Sigmoid colon (tissue), 7 donors: ENCODE measurements around the gene ALG8. TPM values are rescaled to one million over a fixed set of nuclear protein-coding genes. Genes with fewer than 3 reads are reported as not detected.

Experiments
- DNase-seq: peaks from one replicate; pipeline ENCODE4 v3.0.0-alpha.2; 2019
- H3K27ac ChIP-seq, 4 donors: fragments of 200-600 bp; sonication (generic); one replicate each; pipeline ENCODE4 v1.5.1; 2016 to 2019; ENCODE audit warnings: mild to moderate bottlenecking in 1 of 4
- H3K27me3 ChIP-seq, 3 donors: fragments of 200-600 bp; sonication (generic); one replicate each; pipeline ENCODE4 v1.5.1; 2019; ENCODE audit warnings: mild to moderate bottlenecking in 1 of 3
- H3K36me3 ChIP-seq, 4 donors: fragments of 200-600 bp; sonication (generic); one replicate each; pipeline ENCODE4 v1.5.1; 2016 to 2019
- H3K4me1 ChIP-seq, 4 donors: fragments of 200-600 bp; sonication (generic); one replicate each; pipeline ENCODE4 v1.5.1; 2017 to 2019
- H3K4me3 ChIP-seq, 4 donors: fragments of 200-600 bp; sonication (generic); one replicate each; pipeline ENCODE4 v1.5.1; 2017 to 2019; ENCODE audit warnings: mild to moderate bottlenecking in 2 of 4, moderate library complexity in 1 of 4
- H3K9me3 ChIP-seq, 4 donors: fragments of 200-600 bp in 3 of 4; sonication (generic) in 3 of 4; one replicate each; pipeline versions ENCODE4 v1.5.1 to v1.6.1; 2013 to 2019
- EP300 ChIP-seq, 4 donors: sonication (generic); formaldehyde crosslinking; IDR thresholded peaks; one replicate each; pipeline ENCODE4 v1.6.1; 2017; ENCODE audit warnings: antibody characterized with exemption in 4 of 4
- POLR2A ChIP-seq, 2 donors: fragments of 450-650 bp; IDR thresholded peaks; one replicate each; pipeline ENCODE4 v1.6.1; 2016; ENCODE audit warnings: antibody characterized with exemption in 2 of 2, mild to moderate bottlenecking in 2 of 2, moderate library complexity in 2 of 2
- POLR2AphosphoS5 ChIP-seq, 4 donors: sonication (generic); formaldehyde crosslinking; IDR thresholded peaks; one replicate each; pipeline ENCODE4 v1.6.1; 2017; ENCODE audit warnings: antibody characterized with exemption in 4 of 4
- WGBS, 2 donors: extraction: QIAGEN DNeasy Blood & Tissue Kit; methylation state at CpG; one replicate each; pipeline ENCODE4 v1.1.7; 2013; 5-methylcytosine and 5-hydroxymethylcytosine counted together
- intact Hi-C: fragments of 100-400 bp; cut with DNase I; formaldehyde crosslinking; loops from one replicate; pipeline ENCODE4 v1.15.1; 2023
- polyA plus RNA-seq, 3 donors: library from polyadenylated mRNA; stranded (reverse); fragments of 200-250 nt; gene quantifications; one replicate each; pipeline ENCODE4 v1.2.3, GENCODE V29; 2013
- total RNA-seq, 4 donors: library from RNA; depleted of rRNA; stranded (reverse); fragments of >200 nt; gene quantifications; one replicate each; pipeline ENCODE4 v1.1.0, GENCODE V29; 2016
- TF ChIP-seq, protein P1 (sequence below), 4 experiments: fragments of 450-650 bp in 3 of 4; fragments of 200-600 bp in 1 of 4; IDR thresholded peaks; one replicate each; pipeline ENCODE4 v1.5.1; 2016 to 2019; ENCODE audit warnings: antibody characterized with exemption in 4 of 4, mild to moderate bottlenecking in 3 of 4, moderate library complexity in 2 of 4
- donor health status: healthy with polysubstance abuse.
- donor health status: Bipolar disorder and iron deficiency.
- donor health status: healthy.

Gene ALG8
- total and polyA plus RNA-seq, 7 donors: 13.2 to 26.4 (median 22.4) TPM

DNA sequence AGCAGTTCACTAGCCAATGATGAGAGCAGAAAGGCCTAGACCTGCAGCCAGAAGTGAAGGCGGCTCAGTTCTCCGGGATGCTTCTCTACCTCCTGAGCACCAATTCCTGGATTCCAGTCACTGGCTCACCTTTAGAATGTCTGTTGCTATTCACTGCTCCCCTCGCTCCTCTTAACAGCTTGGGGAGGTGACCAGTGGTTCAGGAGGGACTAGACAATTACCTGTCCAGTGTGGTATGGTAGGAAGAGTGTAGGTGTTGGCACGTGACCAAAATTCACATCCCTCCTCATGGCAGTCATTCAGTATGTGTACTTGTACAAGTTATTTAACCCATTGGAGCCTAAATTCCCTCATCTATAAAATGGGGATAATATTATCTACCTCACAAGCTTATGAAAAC is 71.7 kb downstream of the ALG8 start:
- Histone ChIP-seq H3K9me3 (no peaks in the 10 kb centered on the region), H3K4me1 (peaks cover 0 to 11% (median 0%) of the 10 kb centered on the region in 4 donors), H3K36me3 (peaks cover 0 to 52% (median 7%) of the 10 kb centered on the region in 4 donors), H3K27me3 (no peaks in the 10 kb centered on the region), H3K4me3 (no peak overlapping the region), H3K27ac (no peak overlapping the region)
- intact Hi-C loops: no loop called here
- DNase-seq: no peak
- TF ChIP-seq, protein P1, sequence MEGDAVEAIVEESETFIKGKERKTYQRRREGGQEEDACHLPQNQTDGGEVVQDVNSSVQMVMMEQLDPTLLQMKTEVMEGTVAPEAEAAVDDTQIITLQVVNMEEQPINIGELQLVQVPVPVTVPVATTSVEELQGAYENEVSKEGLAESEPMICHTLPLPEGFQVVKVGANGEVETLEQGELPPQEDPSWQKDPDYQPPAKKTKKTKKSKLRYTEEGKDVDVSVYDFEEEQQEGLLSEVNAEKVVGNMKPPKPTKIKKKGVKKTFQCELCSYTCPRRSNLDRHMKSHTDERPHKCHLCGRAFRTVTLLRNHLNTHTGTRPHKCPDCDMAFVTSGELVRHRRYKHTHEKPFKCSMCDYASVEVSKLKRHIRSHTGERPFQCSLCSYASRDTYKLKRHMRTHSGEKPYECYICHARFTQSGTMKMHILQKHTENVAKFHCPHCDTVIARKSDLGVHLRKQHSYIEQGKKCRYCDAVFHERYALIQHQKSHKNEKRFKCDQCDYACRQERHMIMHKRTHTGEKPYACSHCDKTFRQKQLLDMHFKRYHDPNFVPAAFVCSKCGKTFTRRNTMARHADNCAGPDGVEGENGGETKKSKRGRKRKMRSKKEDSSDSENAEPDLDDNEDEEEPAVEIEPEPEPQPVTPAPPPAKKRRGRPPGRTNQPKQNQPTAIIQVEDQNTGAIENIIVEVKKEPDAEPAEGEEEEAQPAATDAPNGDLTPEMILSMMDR (IDR thresholded peaks at IDR 0.05): no peak
- no peak for TF ChIP-seq POLR2A (IDR thresholded peaks at IDR 0.05)
- WGBS, 2 donors: 94% methylated on average over 4 of the region's 4 CpGs

DNA sequence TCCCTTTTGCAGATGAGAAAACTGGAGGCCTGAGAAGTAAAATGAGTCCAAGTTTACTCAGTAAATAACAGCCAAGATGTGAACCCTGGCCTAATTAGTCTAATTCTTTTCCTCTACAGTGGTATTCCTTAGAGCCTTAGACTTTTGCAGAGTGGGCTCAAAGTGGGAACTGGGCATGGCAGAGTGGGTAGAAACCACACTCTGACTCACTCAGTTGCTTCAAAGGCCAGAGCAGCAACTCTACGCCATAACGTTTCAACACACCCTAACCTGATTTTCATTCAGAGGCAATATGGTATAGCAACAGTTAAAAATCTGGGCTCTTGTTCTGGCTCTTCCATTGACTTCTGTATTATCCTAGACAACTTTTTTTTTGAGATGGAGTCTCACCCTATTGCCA is 73.0 kb downstream of the ALG8 start:
- no peaks in the 10 kb centered on the region for H3K27me3 ChIP-seq
- H3K9me3 ChIP-seq: no peaks in the 10 kb centered on the region
- H3K4me3 ChIP-seq: no peak overlapping the region
- no peak for TF ChIP-seq EP300 (IDR thresholded peaks at IDR 0.05)
- no peak for TF ChIP-seq POLR2A (IDR thresholded peaks at IDR 0.05)
- TF ChIP-seq, protein P1 (IDR thresholded peaks at IDR 0.05): no peak
- TF ChIP-seq POLR2AphosphoS5 (IDR thresholded peaks at IDR 0.05): no peak
- H3K27ac ChIP-seq: no peak overlapping the region
- intact Hi-C loops: no loop called here
- H3K36me3 ChIP-seq: peaks cover 0 to 42% (median 5%) of the 10 kb centered on the region in 4 donors
- 82 to 83% methylated on average over 2 of the region's 2 CpGs for WGBS, 2 donors
- no peak for DNase-seq
- peaks cover 0 to 12% (median 0%) of the 10 kb centered on the region in 4 donors for H3K4me1 ChIP-seq

DNA sequence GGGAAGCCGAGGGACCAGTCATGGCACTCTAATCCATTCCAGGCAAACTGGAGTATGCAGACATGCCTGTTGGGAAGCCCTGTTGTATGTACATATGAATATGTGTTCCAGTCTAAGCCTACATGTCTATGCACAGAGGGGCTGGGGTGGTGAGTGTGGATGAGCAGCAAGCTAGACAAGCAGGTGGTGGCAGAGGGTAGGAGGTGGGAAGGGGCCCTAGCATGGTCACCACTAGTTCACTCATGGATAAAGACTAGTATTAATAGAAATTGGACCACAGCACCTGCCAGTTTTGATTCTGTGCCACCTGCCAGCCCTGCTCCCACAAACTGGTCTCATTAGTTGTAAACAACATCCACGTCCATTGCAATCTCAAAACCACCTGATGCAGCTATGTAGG is 74.2 kb downstream of the ALG8 start:
- DNase-seq: no peak
- TF ChIP-seq EP300 (IDR thresholded peaks at IDR 0.05) (no peak), POLR2A (IDR thresholded peaks at IDR 0.05) (no peak), POLR2AphosphoS5 (IDR thresholded peaks at IDR 0.05) (no peak)
- TF ChIP-seq, protein P1 (IDR thresholded peaks at IDR 0.05): no peak
- Histone ChIP-seq H3K27me3 (no peaks in the 10 kb centered on the region), H3K27ac (no peak overlapping the region), H3K4me1 (peaks cover 0 to 15% (median 5%) of the 10 kb centered on the region in 4 donors), H3K9me3 (no peaks in the 10 kb centered on the region), H3K36me3 (peaks cover 0 to 30% (median 3%) of the 10 kb centered on the region in 4 donors), H3K4me3 (no peak overlapping the region)
- 90 to 93% methylated on average over 2 of the region's 2 CpGs for WGBS, 2 donors
- intact Hi-C loops: no loop called here

DNA sequence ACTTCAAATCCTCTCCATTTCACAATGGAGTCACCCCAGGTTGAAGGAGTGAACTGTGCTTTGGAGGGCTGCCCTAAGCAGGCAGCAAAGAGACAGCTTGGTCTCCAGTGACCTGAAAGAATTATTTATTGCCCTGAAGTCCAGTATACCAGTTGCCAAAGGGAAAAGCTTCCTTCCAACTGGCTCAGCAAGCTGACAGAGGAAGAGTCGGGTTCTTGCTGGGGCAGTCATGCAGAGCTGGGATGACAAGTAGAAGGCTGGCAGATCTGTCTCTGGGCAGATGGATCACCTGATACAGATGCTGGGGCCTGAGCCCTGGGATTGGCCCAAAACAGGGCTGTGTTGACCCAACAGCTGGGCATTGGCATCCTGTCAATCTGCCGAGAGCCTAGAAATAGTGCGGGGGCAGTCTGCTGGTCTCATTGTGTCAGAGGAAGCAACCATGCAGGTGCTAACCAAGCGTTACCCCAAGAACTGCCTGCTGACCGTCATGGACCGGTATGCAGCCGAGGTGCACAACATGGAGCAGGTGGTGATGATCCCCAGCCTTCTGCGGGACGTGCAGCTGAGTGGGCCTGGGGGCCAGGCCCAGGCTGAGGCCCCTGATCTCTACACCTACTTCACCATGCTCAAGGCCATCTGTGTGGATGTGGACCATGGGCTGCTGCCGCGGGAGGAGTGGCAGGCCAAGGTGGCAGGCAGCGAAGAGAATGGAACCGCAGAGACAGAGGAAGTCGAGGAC is 75.8 kb downstream of the ALG8 start, which contains the start of gene THRSP:
Gene THRSP (plus strand): TSS at position 422 of the 742 bp plus-strand sequence. CDS start 21 bp downstream, at position 443.
- Histone ChIP-seq H3K36me3 (peaks cover 0 to 14% (median 3%) of the 10 kb centered on the region in 4 donors), H3K4me1 (peaks cover 0 to 8% (median 5%) of the 10 kb centered on the region in 4 donors), H3K9me3 (no peaks in the 10 kb centered on the region), H3K27me3 (no peaks in the 10 kb centered on the region), H3K27ac (no peak within 1 kb of the TSS), H3K4me3 (no peak within 1 kb of the TSS)
- no peak for DNase-seq
- intact Hi-C loops: no loop called here
- 95 to 96% methylated on average over 14 of the region's 14 CpGs for WGBS, 2 donors
- no peak for TF ChIP-seq POLR2AphosphoS5 (IDR thresholded peaks at IDR 0.05)
- TF ChIP-seq, protein P1 (IDR thresholded peaks at IDR 0.05): no peak
- TF ChIP-seq EP300 (IDR thresholded peaks at IDR 0.05): no peak
- TF ChIP-seq POLR2A (IDR thresholded peaks at IDR 0.05): no peak
